ENCODE results near the gene CGNL1.
A peak's percentile ranks its signal among the peaks of the same experiment; 100 is the strongest.

GRCh38 chr15:57345584-57345983, 30.7 kb upstream of the CGNL1 start:
- TF ChIP-seq POLR2AphosphoS5 (IDR thresholded peaks at IDR 0.05; ENCODE audit: low read depth) = no peak
- TF ChIP-seq CTCF (IDR thresholded peaks at IDR 0.05; ENCODE audit: insufficient read depth, low read length) = no peak
- TF ChIP-seq SPI1 (IDR thresholded peaks at IDR 0.05; ENCODE audit: borderline replicate concordance, low read depth) = peak; percentile 61; the same call in 1 of the 2 replicates

Measured in HL-60 (cell line).